Heart left ventricle (tissue), 13 donors: ENCODE data around the gene ADAM29.

Source experiments
- CTCF ChIP-seq, 12 donors: fragments of 200-600 bp; sonication (generic) in 4 of 12; IDR thresholded peaks; one replicate each; pipeline versions ENCODE4 v1.5.0 to v1.8.0; 2018 to 2022; ENCODE audit warnings: antibody characterized with exemption in 12 of 12, mild to moderate bottlenecking in 5 of 12
- POLR2A ChIP-seq, 2 donors: fragments of 450-650 bp; IDR thresholded peaks; one replicate each; pipeline ENCODE4 v1.6.1; 2017; ENCODE audit warnings: antibody characterized with exemption in 2 of 2, mild to moderate bottlenecking in 2 of 2, moderate library complexity in 2 of 2
- donor health status: ischemic (EF 13 %, LVEDD 7.1; RV severe dilation, severe dysfunction).
- donor health status: DM: no; HTN: yes; CAD: no.
- donor health status: DM: no; HTN: no; CAD: no.
- donor health status: ischemic (EF 25% LVEDD 6.9; RV normal size, moderate dysfunction).
- donor health status: ischemic (EF 25% LVEDD 5.7; RV mildly dilated, moderate dysfunction).
- donor health status: ischemic (EF 35%, LVEDD 5.7; RV mildly dilated, moderate dysfunction).
- donor health status: nonischemic (EF 11% LVEDD 7.7; RV severe dilation, severe dysfunction).
- donor health status: DM: yes; HTN: yes; CAD: no.
- donor health status: PGD.
- donor health status: ischemic (EF 29% LVEDD 5.4; RV normal size, mild dysfunction).
- donor health status: nonischemic (EF 23%, LVEDD 6.1; RV moderate dilation, normal function).

GRCh38 chr4:174874898-174875297 lies 43.3 kb upstream of the ADAM29 start:
- TF ChIP-seq CTCF (IDR thresholded peaks at IDR 0.05) (no peak), POLR2A (IDR thresholded peaks at IDR 0.05) (no peak)
